HL-60 (cell line): Measurements from ENCODE around the gene ARHGAP26.

Experiments
- POLR2AphosphoS5 ChIP-seq: IDR thresholded peaks from 2 replicates; pipeline ENCODE4 v1.6.1; 2012; ENCODE audit warnings: low read depth
- TF ChIP-seq, protein P1 (sequence below): IDR thresholded peaks from one replicate; pipeline ENCODE4 v1.5.1; 2011; ENCODE audit warnings: low read length, control low read depth, inconsistent platforms; ENCODE audit not compliant: insufficient read depth

DNA sequence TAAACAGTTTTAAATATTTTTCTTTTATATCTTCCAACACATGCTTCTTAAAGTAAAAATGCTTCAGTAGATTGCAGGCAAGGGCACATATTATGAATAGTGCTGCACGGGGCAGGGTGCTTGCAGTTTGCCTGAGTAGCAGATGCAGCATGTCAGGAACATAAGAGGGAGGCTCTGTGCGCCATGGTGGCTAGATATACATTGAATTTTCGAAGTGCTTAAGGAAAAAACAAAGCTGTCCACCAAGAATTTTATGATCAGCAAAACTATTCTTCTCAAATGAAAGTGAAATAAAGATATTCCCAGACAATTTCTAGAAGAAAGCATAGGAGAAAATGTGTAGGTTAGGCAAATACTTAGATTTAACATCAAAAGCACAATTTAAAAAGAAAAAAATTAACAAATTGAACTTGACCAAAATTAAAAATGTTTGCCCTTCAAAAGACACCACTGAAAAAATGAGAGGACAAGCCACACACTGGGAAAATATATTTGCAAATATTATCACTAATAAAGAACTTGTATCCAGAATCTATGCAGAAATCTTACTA is 420.2 kb downstream of the ARHGAP26 start:
- TF ChIP-seq, protein P1, sequence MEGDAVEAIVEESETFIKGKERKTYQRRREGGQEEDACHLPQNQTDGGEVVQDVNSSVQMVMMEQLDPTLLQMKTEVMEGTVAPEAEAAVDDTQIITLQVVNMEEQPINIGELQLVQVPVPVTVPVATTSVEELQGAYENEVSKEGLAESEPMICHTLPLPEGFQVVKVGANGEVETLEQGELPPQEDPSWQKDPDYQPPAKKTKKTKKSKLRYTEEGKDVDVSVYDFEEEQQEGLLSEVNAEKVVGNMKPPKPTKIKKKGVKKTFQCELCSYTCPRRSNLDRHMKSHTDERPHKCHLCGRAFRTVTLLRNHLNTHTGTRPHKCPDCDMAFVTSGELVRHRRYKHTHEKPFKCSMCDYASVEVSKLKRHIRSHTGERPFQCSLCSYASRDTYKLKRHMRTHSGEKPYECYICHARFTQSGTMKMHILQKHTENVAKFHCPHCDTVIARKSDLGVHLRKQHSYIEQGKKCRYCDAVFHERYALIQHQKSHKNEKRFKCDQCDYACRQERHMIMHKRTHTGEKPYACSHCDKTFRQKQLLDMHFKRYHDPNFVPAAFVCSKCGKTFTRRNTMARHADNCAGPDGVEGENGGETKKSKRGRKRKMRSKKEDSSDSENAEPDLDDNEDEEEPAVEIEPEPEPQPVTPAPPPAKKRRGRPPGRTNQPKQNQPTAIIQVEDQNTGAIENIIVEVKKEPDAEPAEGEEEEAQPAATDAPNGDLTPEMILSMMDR = no peak
- TF ChIP-seq POLR2AphosphoS5 = no peak
